Measurements from ENCODE around the gene RB1. TPM values are rescaled to one million over a fixed set of nuclear protein-coding genes. Genes with fewer than 3 reads are reported as not detected.
"Not testable (repeated sequence)": the region's sequence is repeated elsewhere in the genome, so short reads cannot be mapped to it uniquely, and the experiment has no call there.

Gene RB1
- total and polyA plus RNA-seq, 2 donors, result 30.2 to 52.3 TPM

GRCh38 chr13:48436661-48437288 lies 133.2 kb downstream of the RB1 start:
- DNase-seq (ENCODE audit: low read depth in 6 of 9, low spot score in 9 of 9), result no peak
- Histone ChIP-seq H3K27me3 (ENCODE audit: control insufficient read depth in 2 of 2, insufficient read depth in 1 of 2, low read length in 1 of 2) (no peaks in the 10 kb centered on the region), H3K4me3 (ENCODE audit: low read length in 2 of 2) (no peak overlapping the region), H3K9me3 (ENCODE audit: control insufficient read depth in 2 of 2, insufficient read depth in 1 of 2, low read length in 1 of 2) (no peaks in the 10 kb centered on the region), H3K36me3 (ENCODE audit: control insufficient read depth in 2 of 2, insufficient read depth in 2 of 2, low read length in 1 of 2) (no peaks in the 10 kb centered on the region), H3K27ac (ENCODE audit: low read depth in 1 of 2, low read length in 1 of 2) (peak overlapping the region in 1 of 2 donors; percentile 55), H3K4me1 (ENCODE audit: control insufficient read depth in 2 of 2, insufficient read depth in 2 of 2, low read length in 2 of 2) (no peaks in the 10 kb centered on the region)
- 92% methylated on average over 2 of the region's 2 CpGs for WGBS

- Histone ChIP-seq H3K9me3 (ENCODE audit: control insufficient read depth in 2 of 2, insufficient read depth in 1 of 2, low read length in 1 of 2) (no peaks in the 10 kb centered on the region), H3K27me3 (ENCODE audit: control insufficient read depth in 2 of 2, insufficient read depth in 1 of 2, low read length in 1 of 2) (no peaks in the 10 kb centered on the region), H3K36me3 (ENCODE audit: control insufficient read depth in 2 of 2, insufficient read depth in 2 of 2, low read length in 1 of 2) (no peaks in the 10 kb centered on the region), H3K4me1 (ENCODE audit: control insufficient read depth in 2 of 2, insufficient read depth in 2 of 2, low read length in 2 of 2) (no peaks in the 10 kb centered on the region), H3K4me3 (ENCODE audit: low read length in 2 of 2) (no peak overlapping the region), H3K27ac (ENCODE audit: low read depth in 1 of 2, low read length in 1 of 2) (peak overlapping the region in 1 of 2 donors; percentile 55)
- no peak for DNase-seq (ENCODE audit: low read depth in 6 of 9, low spot score in 9 of 9)
- WGBS, result 85% methylated on average over 3 of the region's 3 CpGs
Measured at GRCh38 chr13:48437371-48437770, 133.8 kb downstream of the RB1 start.

- no peak for DNase-seq (ENCODE audit: low read depth in 6 of 9, low spot score in 9 of 9)
- peaks cover 4 to 5% of the 10 kb centered on the region in 2 donors for H3K36me3 ChIP-seq (ENCODE audit: control insufficient read depth in 2 of 2, insufficient read depth in 2 of 2, low read length in 1 of 2)
- no peaks in the 10 kb centered on the region for H3K4me1 ChIP-seq (ENCODE audit: control insufficient read depth in 2 of 2, insufficient read depth in 2 of 2, low read length in 2 of 2)
- no peak overlapping the region for H3K27ac ChIP-seq (ENCODE audit: low read depth in 1 of 2, low read length in 1 of 2)
- 77% methylated on average over 1 of the region's 1 CpG for WGBS
- H3K27me3 ChIP-seq (ENCODE audit: control insufficient read depth in 2 of 2, insufficient read depth in 1 of 2, low read length in 1 of 2), result no peaks in the 10 kb centered on the region
- no peaks in the 10 kb centered on the region for H3K9me3 ChIP-seq (ENCODE audit: control insufficient read depth in 2 of 2, insufficient read depth in 1 of 2, low read length in 1 of 2)
- H3K4me3 ChIP-seq (ENCODE audit: low read length in 2 of 2), result no peak overlapping the region
Measured at GRCh38 chr13:48443442-48444208, 140.1 kb downstream of the RB1 start.

- Histone ChIP-seq H3K27me3 (ENCODE audit: control insufficient read depth in 2 of 2, insufficient read depth in 1 of 2, low read length in 1 of 2) (no peaks in the 10 kb centered on the region), H3K9me3 (ENCODE audit: control insufficient read depth in 2 of 2, insufficient read depth in 1 of 2, low read length in 1 of 2) (no peaks in the 10 kb centered on the region), H3K27ac (ENCODE audit: low read depth in 1 of 2, low read length in 1 of 2) (no peak overlapping the region), H3K4me3 (ENCODE audit: low read length in 2 of 2) (no peak overlapping the region), H3K4me1 (ENCODE audit: control insufficient read depth in 2 of 2, insufficient read depth in 2 of 2, low read length in 2 of 2) (no peaks in the 10 kb centered on the region), H3K36me3 (ENCODE audit: control insufficient read depth in 2 of 2, insufficient read depth in 2 of 2, low read length in 1 of 2) (peaks cover 4 to 5% of the 10 kb centered on the region in 2 donors)
- DNase-seq (ENCODE audit: low read depth in 6 of 9, low spot score in 9 of 9), result no peak
- 100% methylated on average over 1 of the region's 1 CpG for WGBS
Measured at GRCh38 chr13:48446464-48446863, 142.9 kb downstream of the RB1 start.

GRCh38 chr13:48448285-48448958 lies 144.9 kb downstream of the RB1 start:
- Histone ChIP-seq H3K9me3 (ENCODE audit: control insufficient read depth in 2 of 2, insufficient read depth in 1 of 2, low read length in 1 of 2) (no peaks in the 10 kb centered on the region), H3K27ac (ENCODE audit: low read depth in 1 of 2, low read length in 1 of 2) (no peak overlapping the region), H3K4me3 (ENCODE audit: low read length in 2 of 2) (no peak overlapping the region), H3K4me1 (ENCODE audit: control insufficient read depth in 2 of 2, insufficient read depth in 2 of 2, low read length in 2 of 2) (no peaks in the 10 kb centered on the region), H3K27me3 (ENCODE audit: control insufficient read depth in 2 of 2, insufficient read depth in 1 of 2, low read length in 1 of 2) (no peaks in the 10 kb centered on the region), H3K36me3 (ENCODE audit: control insufficient read depth in 2 of 2, insufficient read depth in 2 of 2, low read length in 1 of 2) (peaks cover 7% of the 10 kb centered on the region in 2 donors)
- DNase-seq (ENCODE audit: low read depth in 6 of 9, low spot score in 9 of 9), result no peak
- WGBS, result 76% methylated on average over 3 of the region's 3 CpGs

GRCh38 chr13:48448959-48449614 lies 145.5 kb downstream of the RB1 start:
- 21% methylated on average over 6 of the region's 6 CpGs for WGBS
- H3K4me1 ChIP-seq (ENCODE audit: control insufficient read depth in 2 of 2, insufficient read depth in 2 of 2, low read length in 2 of 2), result no peaks in the 10 kb centered on the region
- no peak overlapping the region for H3K4me3 ChIP-seq (ENCODE audit: low read length in 2 of 2)
- no peak overlapping the region for H3K27ac ChIP-seq (ENCODE audit: low read depth in 1 of 2, low read length in 1 of 2)
- no peak for DNase-seq (ENCODE audit: low read depth in 6 of 9, low spot score in 9 of 9)
- H3K36me3 ChIP-seq (ENCODE audit: control insufficient read depth in 2 of 2, insufficient read depth in 2 of 2, low read length in 1 of 2), result peaks cover 8 to 12% of the 10 kb centered on the region in 2 donors
- no peaks in the 10 kb centered on the region for H3K27me3 ChIP-seq (ENCODE audit: control insufficient read depth in 2 of 2, insufficient read depth in 1 of 2, low read length in 1 of 2)
- no peaks in the 10 kb centered on the region for H3K9me3 ChIP-seq (ENCODE audit: control insufficient read depth in 2 of 2, insufficient read depth in 1 of 2, low read length in 1 of 2)

- H3K27me3 ChIP-seq (ENCODE audit: control insufficient read depth in 2 of 2, insufficient read depth in 1 of 2, low read length in 1 of 2), result no peaks in the 10 kb centered on the region
- 94% methylated on average over 2 of the region's 2 CpGs for WGBS
- H3K9me3 ChIP-seq (ENCODE audit: control insufficient read depth in 2 of 2, insufficient read depth in 1 of 2, low read length in 1 of 2), result no peaks in the 10 kb centered on the region
- peaks cover 8 to 10% of the 10 kb centered on the region in 2 donors for H3K36me3 ChIP-seq (ENCODE audit: control insufficient read depth in 2 of 2, insufficient read depth in 2 of 2, low read length in 1 of 2)
- no peaks in the 10 kb centered on the region for H3K4me1 ChIP-seq (ENCODE audit: control insufficient read depth in 2 of 2, insufficient read depth in 2 of 2, low read length in 2 of 2)
- H3K4me3 ChIP-seq (ENCODE audit: low read length in 2 of 2), result no peak overlapping the region
- H3K27ac ChIP-seq (ENCODE audit: low read depth in 1 of 2, low read length in 1 of 2), result no peak overlapping the region
- DNase-seq (ENCODE audit: low read depth in 6 of 9, low spot score in 9 of 9), result no peak
Measured at GRCh38 chr13:48449656-48450055, 146.1 kb downstream of the RB1 start.

GRCh38 chr13:48451196-48451595 lies 147.6 kb downstream of the RB1 start:
- peaks cover 6 to 17% of the 10 kb centered on the region in 2 donors for H3K36me3 ChIP-seq (ENCODE audit: control insufficient read depth in 2 of 2, insufficient read depth in 2 of 2, low read length in 1 of 2)
- not testable (repeated sequence) for H3K4me3 ChIP-seq (ENCODE audit: low read length in 2 of 2); DNase-seq (ENCODE audit: low read depth in 6 of 9, low spot score in 9 of 9); H3K4me1 ChIP-seq (ENCODE audit: control insufficient read depth in 2 of 2, insufficient read depth in 2 of 2, low read length in 2 of 2); H3K27me3 ChIP-seq (ENCODE audit: control insufficient read depth in 2 of 2, insufficient read depth in 1 of 2, low read length in 1 of 2); H3K27ac ChIP-seq (ENCODE audit: low read depth in 1 of 2, low read length in 1 of 2); H3K9me3 ChIP-seq (ENCODE audit: control insufficient read depth in 2 of 2, insufficient read depth in 1 of 2, low read length in 1 of 2)

- no peak for DNase-seq (ENCODE audit: low read depth in 6 of 9, low spot score in 9 of 9)
- no peaks in the 10 kb centered on the region for H3K4me1 ChIP-seq (ENCODE audit: control insufficient read depth in 2 of 2, insufficient read depth in 2 of 2, low read length in 2 of 2)
- no peaks in the 10 kb centered on the region for H3K27me3 ChIP-seq (ENCODE audit: control insufficient read depth in 2 of 2, insufficient read depth in 1 of 2, low read length in 1 of 2)
- H3K4me3 ChIP-seq (ENCODE audit: low read length in 2 of 2), result no peak overlapping the region
- WGBS, result 97% methylated on average over 10 of the region's 10 CpGs
- peaks cover 25 to 47% of the 10 kb centered on the region in 2 donors for H3K36me3 ChIP-seq (ENCODE audit: control insufficient read depth in 2 of 2, insufficient read depth in 2 of 2, low read length in 1 of 2)
- H3K9me3 ChIP-seq (ENCODE audit: control insufficient read depth in 2 of 2, insufficient read depth in 1 of 2, low read length in 1 of 2), result no peaks in the 10 kb centered on the region
- H3K27ac ChIP-seq (ENCODE audit: low read depth in 1 of 2, low read length in 1 of 2), result no peak overlapping the region
Measured at GRCh38 chr13:48456546-48456945, 153.0 kb downstream of the RB1 start.

Data from thymus (tissue), 11 donors.